Mesothelial cell of epicardium (in vitro differentiated cells): ENCODE results near the gene AURKAIP1. TPM values are rescaled to one million over a fixed set of nuclear protein-coding genes. Genes with fewer than 3 reads are reported as not detected.

Source experiments
- DNase-seq, 2 experiments: peaks; one replicate each; pipeline ENCODE4 v3.0.0; 2021; ENCODE audit warnings: low spot score in 2 of 2; ENCODE audit not compliant: unreplicated experiment in 2 of 2
- H3K27ac Mint-ChIP-seq: 2 replicates; pipeline ENCODE4 v1.8.0; 2021; ENCODE audit warnings: mixed read lengths
- H3K27me3 Mint-ChIP-seq: 2 replicates; pipeline ENCODE4 v1.8.0; 2021; ENCODE audit warnings: low read depth, mixed read lengths
- H3K36me3 Mint-ChIP-seq: 2 replicates; pipeline ENCODE4 v1.8.0; 2021; ENCODE audit warnings: mixed read lengths
- H3K4me1 Mint-ChIP-seq: 2 replicates; pipeline ENCODE4 v1.8.0; 2021; ENCODE audit warnings: mixed read lengths
- H3K4me3 Mint-ChIP-seq: 2 replicates; pipeline ENCODE4 v1.8.0; 2021; ENCODE audit warnings: mild to moderate bottlenecking, moderate library complexity, mixed read lengths
- H3K9me3 Mint-ChIP-seq: 2 replicates; pipeline ENCODE4 v1.8.0; 2021; ENCODE audit warnings: mixed read lengths
- total RNA-seq: library from RNA; stranded (reverse); gene quantifications from 3 replicates; pipeline ENCODE4 v1.2.1, GENCODE V29; 2021
- TF ChIP-seq, protein P1 (sequence below): fragments of 200-600 bp; sonication (generic); IDR thresholded peaks from one replicate; pipeline ENCODE4 v1.5.0; 2021; ENCODE audit warnings: antibody characterized with exemption; ENCODE audit not compliant: unreplicated experiment

AURKAIP1 gene
- total RNA-seq, 1 donor from 2014 or later, result 75.5 TPM

DNA sequence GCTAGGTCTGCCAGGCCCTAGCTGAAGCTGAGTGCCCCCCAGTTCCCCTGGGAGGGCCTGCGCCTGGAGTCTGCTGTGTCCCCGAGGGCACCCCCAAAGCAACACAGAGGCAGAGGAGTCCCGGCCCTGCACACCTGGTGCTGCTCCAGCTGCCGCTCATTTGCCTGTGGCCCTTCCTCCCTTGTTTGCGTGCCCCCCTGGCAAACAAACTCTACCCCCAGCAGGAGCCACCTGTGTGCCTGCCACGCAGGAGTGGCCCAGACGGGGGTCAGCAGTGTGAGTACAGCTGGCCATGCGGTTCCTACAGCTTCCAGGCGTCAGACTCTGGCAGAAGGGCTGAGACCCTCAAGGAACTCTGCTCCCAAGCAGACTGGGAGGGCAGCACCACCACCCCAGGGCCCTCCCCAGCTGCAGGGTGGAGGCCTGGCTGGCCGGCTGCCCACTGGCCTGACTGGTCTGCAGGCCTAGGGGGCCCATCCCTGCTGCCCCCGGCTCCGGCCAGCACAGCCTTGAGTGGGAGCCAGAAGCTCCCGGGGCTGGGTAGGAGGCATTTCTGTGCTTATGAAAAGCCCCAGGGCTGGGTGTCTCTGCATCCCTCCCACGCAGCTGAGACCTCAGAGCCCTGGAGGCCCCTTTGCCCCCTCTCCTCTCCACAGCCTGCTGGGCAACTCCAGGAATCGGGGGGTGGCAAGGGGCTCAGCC lies 44.5 kb downstream of the AURKAIP1 start:
- H3K27me3 Mint-ChIP-seq, result no peaks in the 10 kb centered on the region
- DNase-seq, result no peak
- no peak overlapping the region for H3K4me3 Mint-ChIP-seq
- peaks cover 5% of the 10 kb centered on the region for H3K4me1 Mint-ChIP-seq
- H3K27ac Mint-ChIP-seq, result no peak overlapping the region
- H3K9me3 Mint-ChIP-seq, result no peaks in the 10 kb centered on the region
- no peaks in the 10 kb centered on the region for H3K36me3 Mint-ChIP-seq
- TF ChIP-seq, protein P1, sequence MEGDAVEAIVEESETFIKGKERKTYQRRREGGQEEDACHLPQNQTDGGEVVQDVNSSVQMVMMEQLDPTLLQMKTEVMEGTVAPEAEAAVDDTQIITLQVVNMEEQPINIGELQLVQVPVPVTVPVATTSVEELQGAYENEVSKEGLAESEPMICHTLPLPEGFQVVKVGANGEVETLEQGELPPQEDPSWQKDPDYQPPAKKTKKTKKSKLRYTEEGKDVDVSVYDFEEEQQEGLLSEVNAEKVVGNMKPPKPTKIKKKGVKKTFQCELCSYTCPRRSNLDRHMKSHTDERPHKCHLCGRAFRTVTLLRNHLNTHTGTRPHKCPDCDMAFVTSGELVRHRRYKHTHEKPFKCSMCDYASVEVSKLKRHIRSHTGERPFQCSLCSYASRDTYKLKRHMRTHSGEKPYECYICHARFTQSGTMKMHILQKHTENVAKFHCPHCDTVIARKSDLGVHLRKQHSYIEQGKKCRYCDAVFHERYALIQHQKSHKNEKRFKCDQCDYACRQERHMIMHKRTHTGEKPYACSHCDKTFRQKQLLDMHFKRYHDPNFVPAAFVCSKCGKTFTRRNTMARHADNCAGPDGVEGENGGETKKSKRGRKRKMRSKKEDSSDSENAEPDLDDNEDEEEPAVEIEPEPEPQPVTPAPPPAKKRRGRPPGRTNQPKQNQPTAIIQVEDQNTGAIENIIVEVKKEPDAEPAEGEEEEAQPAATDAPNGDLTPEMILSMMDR, result no peak

DNA sequence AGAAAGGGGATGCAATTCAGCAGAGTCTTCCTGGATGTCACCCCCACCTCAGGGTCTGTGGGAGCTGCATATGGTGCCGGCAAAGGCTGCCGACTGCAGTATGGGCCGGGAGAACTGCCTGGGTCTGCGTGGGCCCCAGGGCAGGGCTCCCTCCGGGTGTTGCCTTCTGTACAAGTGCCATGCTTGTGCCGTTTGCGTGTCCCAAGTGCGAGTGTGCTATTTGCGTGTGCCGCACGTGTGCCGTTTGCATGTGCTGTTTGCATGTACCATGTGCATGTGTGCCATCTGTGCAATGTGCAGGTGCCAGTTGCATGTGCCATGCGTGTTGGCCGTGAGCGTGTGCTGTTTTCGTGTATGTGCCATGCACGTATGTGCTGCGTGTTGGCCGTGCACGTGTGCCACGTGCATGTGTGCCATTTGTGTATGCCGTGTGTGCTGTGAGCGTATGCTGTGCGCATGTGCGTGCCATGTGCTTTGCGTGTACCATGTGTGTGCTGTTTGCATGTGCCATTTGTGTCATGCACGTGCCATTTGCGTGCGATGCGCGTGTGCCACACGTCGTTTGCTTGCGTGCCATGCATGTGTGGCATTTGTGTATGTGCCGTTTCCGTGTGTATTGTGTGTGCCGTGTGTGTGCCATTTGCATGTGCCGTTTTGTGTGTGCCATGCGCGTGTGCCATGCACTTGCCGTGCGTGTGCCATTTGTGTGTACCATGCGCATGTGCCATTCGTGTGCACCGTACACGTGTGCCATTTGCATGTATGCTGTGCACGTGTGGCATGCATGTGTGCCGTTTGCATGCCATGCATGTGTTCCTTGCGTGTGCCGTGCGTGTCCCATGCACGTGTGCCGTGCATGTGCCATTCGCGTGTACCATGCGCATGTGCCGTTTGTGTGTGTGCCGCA lies 45.5 kb downstream of the AURKAIP1 start:
- Mint-ChIP-seq H3K9me3 (no peaks in the 10 kb centered on the region), H3K4me3 (no peak overlapping the region), H3K27me3 (no peaks in the 10 kb centered on the region), H3K4me1 (peaks cover 5% of the 10 kb centered on the region), H3K36me3 (no peaks in the 10 kb centered on the region), H3K27ac (no peak overlapping the region)
- no peak for DNase-seq
- TF ChIP-seq, protein P1, result no peak

DNA sequence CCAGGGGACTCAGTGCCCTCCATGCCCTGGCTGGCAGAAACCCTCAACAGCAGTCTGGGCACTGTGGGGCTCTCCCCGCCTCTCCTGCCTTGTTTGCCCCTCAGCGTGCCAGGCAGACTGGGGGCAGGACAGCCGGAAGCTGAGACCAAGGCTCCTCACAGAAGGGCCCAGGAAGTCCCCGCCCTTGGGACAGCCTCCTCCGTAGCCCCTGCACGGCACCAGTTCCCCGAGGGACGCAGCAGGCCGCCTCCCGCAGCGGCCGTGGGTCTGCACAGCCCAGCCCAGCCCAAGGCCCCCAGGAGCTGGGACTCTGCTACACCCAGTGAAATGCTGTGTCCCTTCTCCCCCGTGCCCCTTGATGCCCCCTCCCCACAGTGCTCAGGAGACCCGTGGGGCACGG lies 46.8 kb downstream of the AURKAIP1 start:
- Mint-ChIP-seq H3K9me3 (no peaks in the 10 kb centered on the region), H3K36me3 (no peaks in the 10 kb centered on the region), H3K4me3 (no peak overlapping the region), H3K4me1 (peaks cover 11% of the 10 kb centered on the region), H3K27ac (no peak overlapping the region), H3K27me3 (no peaks in the 10 kb centered on the region)
- TF ChIP-seq, protein P1, result no peak
- DNase-seq, result no peak

DNA sequence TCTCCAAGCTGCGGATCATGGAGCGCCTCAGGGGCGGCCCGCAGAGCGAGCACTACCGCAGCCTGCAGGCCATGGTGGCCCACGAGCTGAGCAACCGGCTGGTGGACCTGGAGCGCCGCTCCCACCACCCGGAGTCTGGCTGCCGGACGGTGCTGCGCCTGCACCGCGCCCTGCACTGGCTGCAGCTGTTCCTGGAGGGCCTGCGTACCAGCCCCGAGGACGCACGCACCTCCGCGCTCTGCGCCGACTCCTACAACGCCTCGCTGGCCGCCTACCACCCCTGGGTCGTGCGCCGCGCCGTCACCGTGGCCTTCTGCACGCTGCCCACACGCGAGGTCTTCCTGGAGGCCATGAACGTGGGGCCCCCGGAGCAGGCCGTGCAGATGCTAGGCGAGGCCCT lies 47.7 kb downstream of the AURKAIP1 start:
- peaks cover 14% of the 10 kb centered on the region for H3K4me1 Mint-ChIP-seq

DNA sequence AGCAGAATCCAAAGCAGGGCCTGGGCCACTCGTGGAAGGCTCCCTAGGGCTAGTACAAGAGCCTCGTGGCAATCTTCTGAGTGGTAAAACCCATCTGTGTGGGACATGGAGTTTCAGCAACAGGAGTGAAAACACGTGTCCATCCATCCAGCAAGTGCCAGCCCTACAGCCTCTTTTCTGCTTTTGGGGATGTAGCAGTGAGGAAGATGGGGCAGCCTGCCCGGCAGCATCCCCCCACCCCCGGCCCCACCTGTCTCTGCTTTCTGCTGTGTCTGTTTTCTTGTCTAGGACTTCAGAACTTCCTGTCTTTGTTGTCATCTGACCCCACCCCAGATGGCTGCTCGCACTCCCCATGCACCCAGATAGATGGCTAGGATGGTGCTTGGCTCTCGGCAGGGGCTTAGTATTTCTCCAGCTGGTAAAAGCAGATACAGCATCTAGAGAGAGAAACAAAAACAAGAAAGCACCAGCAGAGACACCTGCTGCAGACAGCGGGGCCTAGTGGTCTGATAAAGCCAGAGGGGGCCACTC lies 48.9 kb downstream of the AURKAIP1 start:
- TF ChIP-seq, protein P1, result no peak
- H3K9me3 Mint-ChIP-seq, result no peaks in the 10 kb centered on the region
- DNase-seq, result no peak

More for the DNA sequence above, 47.7 kb downstream of the AURKAIP1 start:
- no peak for DNase-seq
- H3K36me3 Mint-ChIP-seq, result no peaks in the 10 kb centered on the region
- peak overlapping the region; percentile 47 for H3K4me3 Mint-ChIP-seq
- H3K9me3 Mint-ChIP-seq, result no peaks in the 10 kb centered on the region
- no peak overlapping the region for H3K27ac Mint-ChIP-seq
- TF ChIP-seq, protein P1, result no peak
- no peaks in the 10 kb centered on the region for H3K27me3 Mint-ChIP-seq

More for the DNA sequence above, 48.9 kb downstream of the AURKAIP1 start:
- H3K27me3 Mint-ChIP-seq, result no peaks in the 10 kb centered on the region
- peak overlapping the region; percentile 63 for H3K4me3 Mint-ChIP-seq
- H3K36me3 Mint-ChIP-seq, result no peaks in the 10 kb centered on the region
- peaks cover 17% of the 10 kb centered on the region for H3K4me1 Mint-ChIP-seq
- no peak overlapping the region for H3K27ac Mint-ChIP-seq
